HL-60/S4 (cell line): Measurements from ENCODE around the gene SCAMP1.
"Not testable (repeated sequence)": the region's sequence is repeated elsewhere in the genome, so short reads cannot be mapped to it uniquely, and the experiment has no call there.

Experiments
- in situ Hi-C: fragments of 300-500 bp; cut with MboI; formaldehyde crosslinking; loops from 2 replicates; pipeline ENCODE4 v1.14.3; 2022; ENCODE audit warnings: low sequenced_read_pairs

SCAMP1 gene

DNA sequence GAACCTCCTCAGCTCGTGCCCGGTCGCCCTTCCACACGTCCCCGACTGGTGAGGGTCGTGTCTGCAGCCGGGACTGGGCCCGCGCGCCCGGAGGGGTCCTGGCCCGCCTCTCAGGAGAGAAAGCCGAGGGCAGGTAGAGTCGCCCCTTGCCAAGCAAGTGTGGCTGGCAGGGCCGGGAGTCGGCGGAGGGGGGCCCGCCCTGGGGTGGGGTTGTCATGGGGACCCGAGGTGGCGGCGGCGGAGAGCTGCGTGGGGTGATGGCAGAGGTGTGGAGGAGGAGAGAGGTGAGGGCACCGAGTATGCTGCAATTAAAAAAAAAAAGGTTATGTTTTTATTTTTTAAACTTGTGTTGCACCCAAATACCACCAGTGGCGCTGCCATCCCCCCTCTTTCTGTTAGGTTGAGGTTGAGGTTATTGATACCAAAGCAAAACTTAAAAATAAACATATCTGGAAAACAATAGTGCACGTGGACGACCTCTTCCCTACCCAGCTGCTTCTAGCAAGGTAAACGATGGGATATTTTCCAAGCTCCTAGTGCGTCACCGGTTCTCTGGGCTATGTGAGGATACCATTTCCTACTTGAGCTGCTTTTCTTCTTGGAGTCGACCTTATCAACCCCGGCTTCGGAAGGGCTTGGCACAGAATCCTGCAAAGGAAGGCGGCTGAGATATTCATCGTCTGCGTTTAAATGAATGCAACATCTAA, 660 bp downstream of the SCAMP1 start:
- in situ Hi-C loops: no loop called here

DNA sequence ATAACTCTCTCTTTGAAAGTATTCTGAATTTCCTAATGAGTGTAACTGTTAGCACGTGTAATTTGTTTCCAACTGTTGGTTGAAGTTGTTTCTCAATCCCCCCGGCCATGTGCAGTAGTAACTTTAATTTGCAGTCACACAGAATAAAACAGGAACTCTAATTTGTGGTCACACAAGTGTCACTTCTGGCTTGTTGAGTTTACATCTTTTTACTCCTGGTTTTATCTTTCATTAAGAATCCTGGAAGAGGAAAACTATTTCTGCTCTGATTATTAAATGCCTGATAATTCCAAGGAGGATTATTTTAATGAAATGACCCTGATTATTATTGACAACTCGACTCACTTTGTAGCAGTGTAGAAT, 1.2 kb downstream of the SCAMP1 start:
- in situ Hi-C loops: no loop called here

DNA sequence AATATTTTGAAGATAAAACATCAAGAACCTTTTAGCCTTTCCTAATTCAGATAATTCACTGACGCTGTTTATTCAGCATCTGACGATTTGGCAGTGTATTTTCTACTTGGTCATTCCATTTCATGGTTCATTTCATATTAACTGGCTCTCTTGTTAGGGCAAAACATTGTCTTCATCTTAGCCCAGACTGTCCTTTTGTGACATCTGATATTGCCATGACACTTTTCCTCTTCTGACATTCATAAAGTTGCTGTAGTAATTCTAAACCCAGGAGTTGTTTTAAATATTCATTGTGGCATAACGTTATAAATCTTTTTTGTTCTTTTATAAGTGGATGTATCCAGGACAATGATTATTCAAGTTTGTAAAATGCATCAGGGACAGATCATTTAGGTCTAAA, 1.8 kb downstream of the SCAMP1 start:
- in situ Hi-C loops: no loop called here

DNA sequence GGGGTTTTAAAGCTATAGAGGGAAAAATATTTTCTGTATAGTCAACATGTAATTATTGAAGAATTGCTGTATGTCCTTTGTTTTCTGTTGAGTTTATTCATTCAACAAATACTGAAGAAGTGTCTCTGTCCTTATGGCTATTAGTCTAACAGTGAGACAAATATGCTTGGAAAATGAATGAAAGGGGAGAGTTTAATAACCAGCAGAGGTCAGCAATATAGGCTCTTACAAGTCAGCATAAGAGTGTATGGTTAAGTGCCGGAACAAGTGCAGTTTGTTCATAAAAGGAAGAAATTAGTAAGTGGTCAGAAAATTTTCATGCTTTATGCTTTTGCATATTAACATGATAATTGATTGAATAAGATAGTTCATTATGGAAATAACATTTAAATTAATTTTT, 3.6 kb downstream of the SCAMP1 start:
- in situ Hi-C loops: no loop called here

DNA sequence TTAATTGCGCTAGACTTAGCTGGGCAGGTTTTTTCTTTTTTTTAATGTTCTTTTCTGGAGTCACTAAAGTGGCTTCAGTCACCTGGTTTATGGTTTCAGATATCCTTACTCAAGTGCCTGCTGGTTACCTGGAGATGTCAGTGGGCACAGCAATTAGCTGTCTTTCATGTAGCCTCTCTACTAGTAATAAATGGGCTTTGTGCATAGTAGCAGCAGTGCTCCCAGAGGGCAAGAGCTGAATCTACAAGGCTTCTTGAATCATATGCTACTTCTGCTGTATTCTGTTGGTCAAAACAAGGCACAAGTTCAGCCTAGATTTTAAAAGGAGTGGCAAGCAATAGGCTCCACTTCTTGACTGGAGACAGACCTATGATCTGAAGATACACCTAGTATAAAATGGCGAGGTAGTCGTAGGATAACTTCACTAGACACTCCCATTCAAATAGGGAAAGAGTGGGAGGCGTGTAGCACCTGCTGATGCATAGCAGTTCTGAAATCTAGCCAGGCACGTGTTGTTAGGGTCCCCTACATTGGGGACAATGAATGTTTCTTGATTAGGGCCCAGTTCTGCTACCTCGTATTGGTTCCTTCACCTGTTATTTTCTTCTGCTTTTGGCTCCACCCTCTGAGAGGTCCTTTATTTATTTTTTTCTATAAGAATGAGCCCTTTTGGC, 7.0 kb downstream of the SCAMP1 start:
- in situ Hi-C loops: no loop called here

DNA sequence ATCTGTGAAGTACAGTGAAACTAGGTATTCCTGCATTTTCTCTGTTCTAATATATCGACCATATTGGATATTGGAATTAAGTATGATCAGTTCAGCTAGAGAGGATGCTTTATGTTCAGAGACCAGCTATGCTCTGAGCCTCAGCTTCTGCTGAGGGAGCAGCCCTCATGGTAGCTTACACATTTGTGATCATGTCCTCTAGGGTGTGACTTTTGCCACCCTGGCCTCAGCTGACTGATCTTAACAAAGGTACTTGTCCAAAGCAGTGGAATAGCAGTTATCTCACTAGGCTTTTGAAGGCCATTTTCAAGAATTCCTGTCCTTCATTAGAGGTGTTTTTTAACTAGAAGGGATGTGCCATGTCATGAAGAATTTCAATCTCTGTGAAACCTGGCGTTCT, 9.3 kb downstream of the SCAMP1 start:
- in situ Hi-C loops: no loop called here

DNA sequence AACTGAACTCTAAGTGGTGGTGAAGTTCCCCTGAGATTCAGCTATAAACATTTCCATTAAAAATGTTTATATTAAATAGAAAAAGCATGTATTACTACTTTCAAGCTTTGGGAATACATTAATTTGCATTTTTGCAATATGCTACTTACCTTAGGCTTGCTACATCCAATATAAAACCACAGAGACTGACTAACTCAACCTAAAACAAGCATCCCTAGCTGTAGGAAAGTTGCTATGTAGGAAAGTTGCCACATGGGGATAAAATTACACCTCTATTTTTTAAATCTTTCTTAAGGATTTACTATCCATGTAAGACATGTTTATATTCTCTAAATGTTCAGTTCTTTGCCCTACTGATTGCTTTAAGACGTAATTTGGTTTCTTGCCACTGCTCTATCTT, 12.8 kb downstream of the SCAMP1 start:
- in situ Hi-C loops: no loop called here

DNA sequence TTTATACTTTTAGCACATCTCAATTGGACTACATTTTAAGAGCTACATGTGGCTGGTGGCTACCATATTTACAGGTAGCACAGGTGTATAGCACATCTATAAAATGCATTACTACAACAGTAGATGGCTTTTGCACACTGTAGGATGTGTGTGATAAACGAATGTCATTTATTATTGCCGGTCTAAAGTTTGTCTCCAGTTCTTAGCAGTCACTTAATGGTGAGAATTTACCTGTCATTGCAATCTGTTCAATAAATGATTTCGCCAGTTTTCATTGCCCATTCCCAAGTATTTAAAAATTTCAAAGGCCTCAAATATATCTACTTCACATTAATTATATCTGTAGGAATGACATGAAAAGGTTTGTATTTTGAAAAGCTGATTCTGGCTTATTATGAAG, 15.9 kb downstream of the SCAMP1 start:
- in situ Hi-C loops: no loop called here

DNA sequence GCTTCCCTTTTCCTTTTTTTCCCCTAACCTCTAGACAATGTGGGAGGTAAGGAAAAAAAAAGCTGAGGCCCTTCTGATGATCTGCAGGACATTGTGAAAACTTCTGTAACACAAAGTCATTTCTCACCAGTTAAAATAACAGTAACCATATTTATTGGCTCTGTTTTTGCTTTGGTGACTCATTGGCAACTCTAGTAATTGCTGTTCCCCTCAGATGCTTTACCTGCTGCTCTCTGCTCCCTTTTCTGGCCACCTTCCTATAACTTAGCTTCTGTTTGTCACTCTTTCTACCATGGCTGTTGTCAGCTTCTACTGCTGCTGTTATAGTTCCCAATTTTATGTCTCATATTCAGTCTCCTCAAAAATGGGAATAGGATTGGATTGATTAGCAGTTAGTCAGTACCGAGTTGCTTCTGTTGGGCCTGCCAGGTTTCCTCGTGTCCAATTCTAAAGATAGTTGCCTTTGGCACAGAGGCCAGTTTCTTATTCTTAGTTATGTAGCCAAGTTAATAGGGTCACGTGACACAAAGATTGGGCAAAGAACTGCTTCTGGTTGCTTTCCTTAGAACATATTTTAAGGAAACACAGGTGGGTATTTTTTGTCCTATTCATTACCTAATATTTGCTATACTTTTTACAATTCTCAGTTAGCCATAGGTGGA, 16.8 kb downstream of the SCAMP1 start:
- in situ Hi-C loops: no loop called here

DNA sequence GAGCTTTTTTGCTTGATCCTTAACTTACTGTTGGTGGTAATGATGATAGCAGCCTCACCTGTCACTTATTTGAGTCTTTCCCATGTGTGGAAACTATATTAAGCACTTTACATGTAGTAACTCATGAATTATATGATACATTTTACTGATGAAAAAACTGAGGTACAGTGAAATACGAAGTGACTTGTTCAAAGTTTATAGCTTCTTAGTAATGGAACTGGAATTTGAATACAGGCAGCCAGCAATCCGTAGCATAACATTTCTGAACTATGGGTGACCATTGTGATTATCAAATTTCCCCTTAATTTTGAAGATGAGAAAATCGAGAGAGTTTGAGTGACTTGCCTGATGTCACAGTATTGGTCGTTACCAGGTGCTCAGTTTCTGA, 17.3 kb downstream of the SCAMP1 start:
- in situ Hi-C loops: no loop called here

DNA sequence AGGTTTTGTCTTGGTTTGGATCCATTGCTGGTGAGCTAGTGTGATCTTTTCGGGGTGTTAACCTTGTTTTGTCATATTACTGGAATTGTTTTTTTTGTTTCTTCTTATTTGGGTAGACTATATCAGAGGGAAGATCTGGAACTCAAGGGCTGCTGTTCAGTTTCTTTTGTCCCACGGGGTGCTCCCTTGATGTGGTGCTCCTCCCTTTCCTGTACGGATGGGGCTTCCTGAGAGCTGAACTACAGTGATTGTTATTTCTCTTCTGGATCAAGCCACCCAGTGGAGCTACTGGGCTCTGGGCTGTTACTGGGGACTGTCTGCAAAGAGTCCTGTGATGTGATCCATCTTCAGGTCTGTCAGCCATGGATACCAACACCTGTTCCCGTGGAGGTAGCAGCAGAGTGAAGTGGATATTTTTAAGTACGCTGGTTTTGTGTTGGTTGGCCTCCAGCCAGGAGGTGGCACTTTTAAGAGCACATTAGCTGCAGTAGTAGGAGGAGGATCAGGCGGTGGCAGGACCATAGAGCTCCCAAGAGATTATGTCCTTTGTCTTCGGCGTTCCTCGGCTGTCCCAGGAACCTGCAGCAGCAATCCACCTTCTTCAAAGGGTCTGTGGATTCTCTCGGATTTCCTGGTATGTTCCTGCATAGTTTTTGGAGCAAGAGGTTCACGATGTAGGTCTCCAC, 27.2 kb downstream of the SCAMP1 start:
- in situ Hi-C loops: no loop called here

DNA sequence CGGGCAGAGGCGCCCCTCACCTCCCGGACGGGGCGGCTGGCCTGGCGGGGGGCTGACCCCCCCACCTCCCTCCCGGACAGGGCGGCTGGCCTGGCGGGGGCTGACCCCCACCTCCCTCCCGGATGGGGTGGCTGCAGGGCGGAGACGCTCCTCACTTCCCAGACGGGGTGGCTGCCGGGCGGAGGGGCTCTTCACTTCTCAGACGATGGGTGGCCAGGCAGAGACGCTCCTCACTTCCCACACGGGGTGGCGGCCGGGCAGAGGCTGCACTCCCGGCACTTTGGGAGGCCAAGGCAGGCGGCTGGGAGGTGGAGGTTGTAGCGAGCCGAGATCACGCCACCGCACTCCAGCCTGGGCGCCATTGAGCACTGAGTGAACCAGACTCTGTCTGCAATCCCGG, 30.9 kb downstream of the SCAMP1 start:
- in situ Hi-C loops: not testable (repeated sequence)

DNA sequence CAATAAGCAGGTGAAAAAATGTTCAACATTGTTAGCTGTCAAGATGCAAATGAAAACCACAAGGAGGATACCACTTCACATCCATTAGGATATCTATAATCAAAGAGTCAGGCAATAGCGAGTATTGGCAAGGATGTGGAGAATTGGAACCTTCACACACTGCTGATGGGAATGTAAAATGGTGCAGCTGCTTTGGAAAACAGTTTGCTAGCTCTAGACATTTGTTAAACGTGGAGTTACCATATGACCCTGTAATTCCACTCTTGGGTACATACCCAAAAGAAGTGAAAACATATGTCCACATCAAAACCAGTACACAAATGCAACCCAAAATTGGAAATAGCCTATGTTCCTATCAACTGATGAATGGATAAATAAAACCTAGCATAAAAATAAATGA, 37.4 kb downstream of the SCAMP1 start:
- in situ Hi-C loops: no loop called here

DNA sequence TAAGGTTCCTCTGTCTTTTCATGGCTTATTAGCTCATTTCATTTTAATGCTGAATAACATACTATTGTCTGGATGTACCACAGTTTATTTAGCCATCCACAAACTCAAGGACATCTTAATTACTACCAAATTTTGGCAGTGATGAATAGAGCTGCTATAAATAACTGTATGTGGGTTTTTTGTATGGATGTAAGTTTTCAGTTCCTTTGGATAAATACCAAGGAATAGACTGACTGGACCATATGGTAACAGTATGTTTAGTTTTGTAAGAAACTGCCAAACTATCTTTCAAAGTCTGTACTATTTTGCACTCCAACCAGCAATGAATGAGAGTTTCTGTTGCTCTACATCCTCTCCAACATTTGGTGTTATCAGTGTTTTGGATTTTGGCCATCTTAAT, 38.7 kb downstream of the SCAMP1 start:
- in situ Hi-C loops: no loop called here

DNA sequence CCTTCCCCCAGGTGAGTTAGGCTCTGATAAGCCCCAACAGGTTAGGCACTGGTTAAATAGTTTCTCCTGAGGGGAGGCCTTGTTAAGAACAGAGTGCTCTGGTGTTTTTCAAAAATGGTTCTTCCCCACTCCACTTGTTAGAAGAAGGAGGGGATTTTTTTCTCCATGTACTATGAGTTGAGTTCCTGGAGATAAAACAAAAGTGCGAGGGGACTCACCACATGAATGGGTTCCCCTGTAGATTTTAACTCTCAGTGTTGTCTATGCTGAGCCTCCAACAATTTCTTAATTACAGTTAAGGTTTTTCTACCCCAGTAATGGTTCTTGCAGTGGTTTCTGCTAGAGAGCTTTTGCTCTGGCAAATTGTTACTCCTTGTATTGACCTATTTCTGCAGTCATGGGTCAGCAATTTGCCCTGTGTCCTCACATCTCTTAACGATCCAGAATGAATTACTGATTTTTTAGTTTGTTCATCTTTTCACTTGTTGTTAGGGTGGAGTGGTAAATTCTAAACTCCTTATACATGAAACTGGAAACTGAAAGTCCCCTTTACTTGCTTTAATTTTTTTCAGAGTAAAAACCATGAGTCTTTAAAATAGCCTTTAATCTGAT, 44.4 kb downstream of the SCAMP1 start:
- in situ Hi-C loops: no loop called here

DNA sequence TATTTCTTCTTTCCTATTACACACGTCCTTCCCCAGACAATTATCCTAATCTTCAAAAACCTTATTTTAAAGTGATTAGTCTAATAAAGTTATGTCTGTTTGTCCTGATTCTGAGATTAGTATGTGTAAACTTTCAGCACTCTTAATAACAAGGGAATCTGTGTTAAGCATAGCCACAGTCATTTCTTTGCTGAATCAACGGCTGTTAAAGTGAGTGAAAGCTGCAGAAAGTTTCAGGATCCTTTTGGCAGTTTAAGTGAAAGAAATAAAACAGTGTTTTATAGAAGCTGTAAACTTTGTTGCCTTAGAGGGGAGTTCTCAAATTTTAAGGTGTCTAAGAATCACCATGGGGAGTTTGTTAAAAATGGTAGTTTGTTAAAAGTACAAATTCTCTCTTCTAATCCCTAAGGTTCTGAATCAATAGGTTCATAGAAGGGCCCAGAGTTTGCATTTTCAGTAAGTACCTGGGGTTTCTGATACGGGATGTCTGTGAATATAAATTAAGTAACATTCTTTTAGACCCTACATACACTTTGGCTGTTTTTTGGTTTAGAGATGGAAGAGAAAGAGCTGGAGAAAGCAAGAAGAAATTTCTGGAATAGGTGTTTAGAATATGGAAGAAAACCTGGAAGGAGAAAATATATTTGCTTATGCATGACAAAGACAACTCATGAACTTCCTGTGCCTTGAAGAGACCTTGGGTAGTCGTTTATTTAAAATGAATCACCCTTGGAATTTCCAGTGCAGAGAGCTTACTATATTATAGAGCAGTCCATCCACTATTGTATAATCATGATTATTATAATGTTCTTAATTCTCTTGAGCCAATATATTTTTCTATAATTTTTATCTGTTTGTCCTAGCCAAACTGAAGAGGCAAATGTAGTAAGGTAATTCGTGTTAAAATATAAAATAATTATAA, 45.7 kb downstream of the SCAMP1 start:
- in situ Hi-C loops: no loop called here

DNA sequence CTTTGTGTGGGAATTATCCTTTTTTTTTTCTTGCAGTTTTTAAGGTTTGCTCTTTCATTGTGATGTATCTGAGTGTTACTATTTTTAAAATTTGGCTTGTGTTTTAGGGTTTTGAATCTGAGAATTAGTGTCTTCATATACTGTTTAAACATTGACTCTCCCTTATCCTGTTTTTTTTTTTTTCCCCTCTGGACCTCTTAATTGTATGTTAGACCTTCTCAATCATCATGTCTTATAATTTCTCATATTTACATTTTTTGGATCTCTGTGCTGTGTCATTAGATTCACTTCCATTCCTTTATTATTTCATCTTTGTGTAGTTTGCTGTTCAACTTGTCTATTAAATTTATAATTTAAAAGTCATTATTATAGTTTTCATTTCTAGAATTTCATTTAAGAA, 47.0 kb downstream of the SCAMP1 start:
- in situ Hi-C loops: no loop called here

DNA sequence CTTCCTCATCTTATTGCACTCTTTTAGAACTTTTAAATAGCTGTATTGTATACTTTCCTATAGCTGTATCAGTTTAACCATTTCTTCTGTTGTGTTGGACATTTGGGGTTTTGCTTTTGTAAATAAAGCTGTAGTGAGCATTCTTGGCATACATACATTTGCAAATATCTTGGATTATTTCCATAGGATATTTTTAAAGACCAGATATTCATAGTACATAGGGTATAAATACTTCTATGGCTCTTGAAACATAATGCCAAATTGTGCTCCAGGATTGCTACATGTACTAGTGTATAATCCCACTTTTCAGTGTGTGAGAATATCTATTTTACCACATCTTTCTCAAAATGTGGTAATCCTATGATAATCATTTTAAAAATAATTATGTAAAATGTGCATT, 51.2 kb downstream of the SCAMP1 start:
- in situ Hi-C loops: no loop called here

DNA sequence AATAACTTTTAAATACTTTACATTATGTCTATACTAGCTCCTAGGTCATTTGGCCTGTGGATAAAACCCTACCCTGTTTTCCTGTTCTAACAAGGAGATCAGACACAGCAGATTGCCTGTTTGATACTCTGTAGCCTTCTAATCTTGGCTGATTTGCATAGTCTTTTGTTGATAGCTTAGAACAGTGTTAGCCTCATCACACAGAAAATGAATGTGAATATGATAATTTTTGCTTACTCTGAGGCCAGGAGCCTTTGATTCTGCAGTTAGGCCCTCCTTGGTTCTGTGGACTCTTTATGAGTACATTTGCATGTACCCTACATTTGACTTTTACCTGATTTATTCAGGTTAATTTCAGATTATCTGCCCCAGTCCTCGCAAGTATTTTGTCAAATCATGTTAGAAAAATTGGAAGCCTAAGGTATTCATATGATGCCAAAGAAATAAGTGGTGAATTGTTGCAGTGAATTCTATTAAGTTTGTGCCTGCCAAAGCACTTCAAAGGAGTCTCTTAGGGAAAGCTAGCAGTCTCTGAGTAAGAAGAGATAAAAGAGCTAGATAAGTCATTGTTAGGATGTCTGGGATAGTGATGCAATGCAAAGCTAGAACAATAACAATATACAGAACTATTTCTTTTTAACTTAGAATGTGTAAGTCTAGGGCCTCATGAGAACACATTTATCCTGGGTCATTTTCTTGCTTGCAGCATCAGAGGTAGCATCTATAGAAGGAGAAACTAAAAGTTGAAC, 56.4 kb downstream of the SCAMP1 start:
- in situ Hi-C loops: no loop called here

DNA sequence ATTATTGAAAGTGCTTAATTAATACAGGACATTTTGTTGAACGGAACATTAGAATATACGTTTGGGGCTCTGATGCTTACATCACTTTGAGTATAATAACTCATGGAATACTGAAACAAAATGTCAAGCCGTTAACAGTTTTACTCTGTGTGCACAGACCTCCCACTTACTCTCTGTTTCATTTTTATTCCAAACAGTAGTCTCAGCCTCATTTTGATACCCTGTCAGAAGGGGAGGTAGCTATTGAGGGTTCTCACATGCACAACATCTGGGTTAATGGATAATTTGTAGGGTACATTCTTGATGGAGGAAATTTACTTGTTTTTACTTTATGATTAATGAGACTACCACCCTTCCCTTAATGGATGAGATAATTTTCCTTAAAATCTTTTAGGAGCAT, 59.0 kb downstream of the SCAMP1 start:
- in situ Hi-C loops: no loop called here
